Mesenchymal stem cell (in vitro differentiated cells and primary cell): ENCODE measurements around the gene ASH1L.
"Not testable (repeated sequence)": the region's sequence is repeated elsewhere in the genome, so short reads cannot be mapped to it uniquely, and the experiment has no call there.

ENCODE experiments used
- DNase-seq: peaks from one replicate; pipeline ENCODE4 v3.0.0-alpha.2; 2013
- H2AFZ ChIP-seq: one replicate; pipeline ENCODE4 v1.6.1; 2013; ENCODE audit warnings: low read depth, mild to moderate bottlenecking, control low read depth, inconsistent platforms, low read length, moderate library complexity
- H2AK5ac ChIP-seq: 2 replicates; pipeline ENCODE4 v1.6.1; 2013; ENCODE audit warnings: low read length, moderate library complexity, mild to moderate bottlenecking, inconsistent platforms; ENCODE audit not compliant: severe bottlenecking
- H2BK120ac ChIP-seq: one replicate; pipeline ENCODE4 v1.6.1; 2013; ENCODE audit warnings: low read depth, mild to moderate bottlenecking, inconsistent platforms, low read length, moderate library complexity
- H2BK12ac ChIP-seq, 2 experiments: one replicate each; pipeline ENCODE4 v1.6.1; 2013; ENCODE audit warnings: inconsistent platforms in 2 of 2, low read length in 2 of 2, mild to moderate bottlenecking in 2 of 2, moderate library complexity in 2 of 2, control low read depth in 1 of 2
- H2BK15ac ChIP-seq: one replicate; pipeline ENCODE4 v1.6.1; 2013; ENCODE audit warnings: mild to moderate bottlenecking, low read depth, inconsistent platforms; ENCODE audit not compliant: poor library complexity, severe bottlenecking
- H2BK5ac ChIP-seq: 2 replicates; pipeline ENCODE4 v1.6.1; 2013; ENCODE audit warnings: low read depth, mild to moderate bottlenecking, low read length, control low read depth, inconsistent platforms; ENCODE audit not compliant: poor library complexity, severe bottlenecking
- H3K14ac ChIP-seq, 2 experiments: one replicate each; pipeline ENCODE4 v1.6.1; 2013; ENCODE audit warnings: inconsistent platforms in 2 of 2, low read length in 2 of 2, control low read depth in 1 of 2, mild to moderate bottlenecking in 1 of 2, moderate library complexity in 1 of 2
- H3K18ac ChIP-seq, 2 experiments: one replicate each; pipeline ENCODE4 v1.6.1; 2013; ENCODE audit warnings: inconsistent platforms in 2 of 2, low read length in 2 of 2, control low read depth in 1 of 2, low read depth in 1 of 2, mild to moderate bottlenecking in 1 of 2
- H3K23ac ChIP-seq, 2 experiments: one replicate each; pipeline ENCODE4 v1.6.1; 2013; ENCODE audit warnings: inconsistent platforms in 2 of 2, low read length in 2 of 2, mild to moderate bottlenecking in 2 of 2, moderate library complexity in 2 of 2, control low read depth in 1 of 2
- H3K27ac ChIP-seq: 2 replicates; pipeline ENCODE4 v1.5.1; 2013; ENCODE audit warnings: mild to moderate bottlenecking, moderate library complexity, low read length, control low read depth, inconsistent platforms; ENCODE audit not compliant: poor library complexity, severe bottlenecking
- H3K27me3 ChIP-seq, 2 experiments: 2 replicates each; pipeline versions ENCODE4 v1.6.1 to v1.7.0; 2013; ENCODE audit warnings: low read length in 2 of 2, mild to moderate bottlenecking in 2 of 2, moderate library complexity in 2 of 2, control low read depth in 1 of 2, inconsistent platforms in 1 of 2; ENCODE audit not compliant: control insufficient read depth in 1 of 2, insufficient read depth in 1 of 2
- H3K36me3 ChIP-seq, 2 experiments: 2 replicates each; pipeline versions ENCODE4 v1.6.1 to v1.7.0; 2013; ENCODE audit warnings: low read length in 2 of 2, control low read depth in 1 of 2, inconsistent platforms in 1 of 2, low read depth in 1 of 2, mild to moderate bottlenecking in 1 of 2; ENCODE audit not compliant: insufficient read depth in 2 of 2, control insufficient read depth in 1 of 2
- H3K4ac ChIP-seq, 2 experiments: one replicate each; pipeline ENCODE4 v1.6.1; 2013; ENCODE audit warnings: inconsistent platforms in 2 of 2, low read length in 2 of 2, mild to moderate bottlenecking in 2 of 2, moderate library complexity in 2 of 2, control low read depth in 1 of 2, low read depth in 1 of 2
- H3K4me1 ChIP-seq: 2 replicates; pipeline ENCODE4 v1.6.1; 2013; ENCODE audit warnings: low read depth, low read length, control low read depth; ENCODE audit not compliant: control insufficient read depth, insufficient read depth
- H3K4me2 ChIP-seq: 2 replicates; pipeline ENCODE4 v1.6.1; 2013; ENCODE audit warnings: low read length, mild to moderate bottlenecking, inconsistent platforms; ENCODE audit not compliant: poor library complexity, severe bottlenecking
- H3K4me3 ChIP-seq, 2 experiments: 2 replicates each; pipeline versions ENCODE4 v1.5.1 to v1.7.0; 2013; ENCODE audit warnings: low read length in 2 of 2, mild to moderate bottlenecking in 2 of 2, control low read depth in 1 of 2, low read depth in 1 of 2; ENCODE audit not compliant: insufficient read depth in 1 of 2
- H3K79me1 ChIP-seq: replicated peaks from 2 replicates; pipeline ENCODE4 v1.6.1; 2013; ENCODE audit warnings: mild to moderate bottlenecking, control low read depth, low read length, inconsistent platforms; ENCODE audit not compliant: poor library complexity, severe bottlenecking
- H3K9ac ChIP-seq: 2 replicates; pipeline ENCODE4 v1.7.0; 2013; ENCODE audit warnings: mild to moderate bottlenecking, low read length, moderate library complexity
- H3K9me3 ChIP-seq: 2 replicates; pipeline ENCODE4 v1.7.0; 2013; ENCODE audit warnings: mild to moderate bottlenecking, low read length; ENCODE audit not compliant: control insufficient read depth
- H4K8ac ChIP-seq: one replicate; pipeline ENCODE4 v1.6.1; 2013; ENCODE audit warnings: inconsistent platforms, mild to moderate bottlenecking, low read length, moderate library complexity
- H4K91ac ChIP-seq: one replicate; pipeline ENCODE4 v1.6.1; 2013; ENCODE audit warnings: mild to moderate bottlenecking, low read length, inconsistent platforms
- WGBS: methylation state at CpG from one replicate; pipeline ENCODE4 v1.1.7; 2013; ENCODE audit warnings: mixed read lengths; 5-methylcytosine and 5-hydroxymethylcytosine counted together

The ASH1L gene

DNA sequence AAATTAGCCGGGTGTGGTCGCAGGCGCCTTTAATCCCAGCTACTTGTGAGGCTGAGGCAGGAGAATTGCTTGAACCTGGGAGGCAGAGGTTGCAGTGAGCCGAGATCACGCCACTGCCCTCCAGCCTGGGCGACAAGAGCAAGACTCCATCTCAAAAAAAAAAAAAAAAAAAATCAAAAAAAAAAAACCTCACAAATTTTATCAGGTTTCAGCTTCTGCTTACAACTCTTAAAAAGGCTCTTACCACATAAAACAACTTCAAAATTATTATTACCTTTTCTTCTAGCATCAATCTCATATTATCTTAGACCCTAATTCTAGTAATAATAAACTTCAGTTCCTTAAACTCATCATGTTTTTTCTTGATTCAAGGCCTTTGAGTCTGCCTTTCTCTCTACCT is 120.2 kb downstream of the ASH1L start:
- over 99% methylated on average over 6 of the region's 6 CpGs for WGBS
- not testable (repeated sequence) for H4K91ac ChIP-seq

DNA sequence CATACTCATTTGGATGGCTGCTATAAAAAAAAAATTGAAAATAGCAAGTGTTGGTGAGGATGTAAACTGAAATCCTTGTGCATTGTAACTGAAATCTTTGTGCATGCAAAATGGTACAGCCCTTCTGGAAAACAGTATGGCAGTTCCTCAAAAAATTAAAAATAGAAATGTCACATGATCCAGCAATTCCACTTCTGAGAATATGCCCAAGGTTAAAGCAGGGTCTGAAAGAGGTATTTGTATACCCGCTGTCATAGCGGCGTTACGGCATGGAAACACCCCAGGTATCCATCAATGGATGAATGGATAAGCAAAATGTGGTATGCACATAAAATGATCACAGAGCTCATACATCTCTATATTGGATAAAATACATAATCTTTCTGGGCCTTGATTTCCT is 125.2 kb downstream of the ASH1L start:
- Histone ChIP-seq H3K4me2 (no peak overlapping the region), H2AFZ (no peak overlapping the region), H3K14ac (no peak overlapping the region), H3K18ac (no peak overlapping the region), H3K4ac (no peak overlapping the region), H2BK120ac (no peak overlapping the region), H3K27ac (no peak overlapping the region), H3K36me3 (peaks cover 22 to 28% of the 10 kb centered on the region in 2 experiments), H3K4me3 (no peak overlapping the region), H3K79me1 (peaks cover 27% of the 10 kb centered on the region), H4K91ac (no peak overlapping the region), H2BK5ac (no peak overlapping the region), H3K23ac (no peak overlapping the region), H4K8ac (no peak overlapping the region), H3K27me3 (no peaks in the 10 kb centered on the region), H3K9me3 (no peaks in the 10 kb centered on the region), H2AK5ac (no peak overlapping the region), H2BK15ac (no peak overlapping the region), H2BK12ac (no peak overlapping the region), H3K4me1 (no peaks in the 10 kb centered on the region), H3K9ac (no peak overlapping the region)
- no peak for DNase-seq
- 100% methylated on average over 4 of the region's 4 CpGs for WGBS

More for the DNA sequence above, 120.2 kb downstream of the ASH1L start:
- not testable (repeated sequence) for H3K4ac ChIP-seq, DNase-seq, H2BK12ac ChIP-seq, H4K8ac ChIP-seq, H3K4me1 ChIP-seq, H3K18ac ChIP-seq, H3K4me2 ChIP-seq, H3K4me3 ChIP-seq, H2AFZ ChIP-seq, H3K14ac ChIP-seq, H3K27ac ChIP-seq, H2AK5ac ChIP-seq, H3K9me3 ChIP-seq, H2BK15ac ChIP-seq, H3K27me3 ChIP-seq, H2BK5ac ChIP-seq, H3K23ac ChIP-seq, H3K9ac ChIP-seq, H2BK120ac ChIP-seq
- peaks cover 11 to 23% of the 10 kb centered on the region in 2 experiments for H3K36me3 ChIP-seq
- peaks cover 17% of the 10 kb centered on the region for H3K79me1 ChIP-seq

DNA sequence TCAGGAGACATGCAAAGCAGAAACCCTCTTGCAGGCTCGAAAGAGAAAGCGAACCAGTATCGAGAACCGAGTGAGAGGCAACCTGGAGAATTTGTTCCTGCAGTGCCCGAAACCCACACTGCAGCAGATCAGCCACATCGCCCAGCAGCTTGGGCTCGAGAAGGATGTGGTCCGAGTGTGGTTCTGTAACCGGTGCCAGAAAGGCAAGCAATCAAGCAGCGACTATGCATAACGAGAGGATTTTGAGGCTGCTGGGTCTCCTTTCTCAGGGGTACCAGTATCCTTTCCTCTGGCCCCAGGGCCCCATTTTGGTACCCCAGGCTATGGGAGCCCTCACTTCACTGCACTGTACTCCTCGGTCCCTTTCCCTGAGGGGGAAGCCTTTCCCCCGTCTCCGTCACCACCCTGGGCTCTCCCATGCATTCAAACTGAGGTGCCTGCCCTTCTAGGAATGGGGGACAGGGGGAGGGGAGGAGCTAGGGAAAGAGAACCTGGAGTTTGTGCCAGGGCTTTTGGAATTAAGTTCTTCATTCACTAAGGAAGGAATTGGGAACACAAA is 128.7 kb downstream of the ASH1L start:
- DNase-seq, H3K9me3 ChIP-seq, H2AFZ ChIP-seq, H3K9ac ChIP-seq, H4K8ac ChIP-seq, H3K14ac ChIP-seq, H2BK12ac ChIP-seq, H3K4me3 ChIP-seq, H3K4me2 ChIP-seq, H4K91ac ChIP-seq, H3K18ac ChIP-seq, H3K27ac ChIP-seq, H2BK120ac ChIP-seq, H2BK15ac ChIP-seq, H3K27me3 ChIP-seq, H3K23ac ChIP-seq, H3K4ac ChIP-seq, H3K4me1 ChIP-seq, H2BK5ac ChIP-seq, H2AK5ac ChIP-seq: not testable (repeated sequence)
- Histone ChIP-seq H3K36me3 (peaks cover 28 to 35% of the 10 kb centered on the region in 2 experiments), H3K79me1 (peaks cover 32% of the 10 kb centered on the region)
- WGBS: 98% methylated on average over 14 of the region's 14 CpGs

DNA sequence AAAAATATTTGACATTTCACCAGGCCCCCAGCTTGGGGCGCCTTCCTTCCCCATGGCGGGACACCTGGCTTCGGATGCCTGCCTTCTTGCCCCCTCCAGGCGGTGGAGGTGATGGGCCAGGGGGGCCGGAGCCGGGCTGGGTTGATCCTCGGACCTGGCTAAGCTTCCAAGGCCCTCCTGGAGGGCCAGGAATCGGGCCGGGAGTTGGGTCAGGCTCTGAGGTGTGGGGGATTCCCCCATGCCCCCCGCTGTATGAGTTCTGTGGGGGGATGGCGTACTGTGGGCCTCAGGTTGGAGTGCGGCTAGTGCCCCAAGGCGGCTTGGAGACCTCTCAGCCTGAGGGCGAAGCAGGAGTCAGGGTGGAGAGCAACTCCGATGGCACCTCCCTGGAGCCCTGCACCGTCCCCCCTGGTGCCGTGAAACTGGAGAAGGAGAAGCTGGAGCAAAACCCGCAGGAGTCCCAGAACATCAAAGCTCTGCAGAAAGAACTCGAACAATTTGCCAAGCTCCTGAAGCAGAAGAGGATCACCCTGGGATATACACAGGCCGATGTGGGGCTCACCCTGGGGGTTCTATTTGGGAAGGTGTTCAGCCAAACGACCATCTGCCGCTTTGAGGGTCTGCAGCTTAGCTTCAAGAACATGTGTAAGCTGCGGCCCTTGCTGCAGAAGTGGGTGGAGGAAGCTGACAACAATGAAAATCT is 129.3 kb downstream of the ASH1L start:
- not testable (repeated sequence) for H3K27me3 ChIP-seq, H2BK12ac ChIP-seq, H3K23ac ChIP-seq, H3K4me2 ChIP-seq, H2BK5ac ChIP-seq, H3K4ac ChIP-seq, H3K4me1 ChIP-seq, H2BK120ac ChIP-seq, H2BK15ac ChIP-seq, H3K14ac ChIP-seq, H3K9me3 ChIP-seq, H2AFZ ChIP-seq, H3K4me3 ChIP-seq, H3K9ac ChIP-seq, DNase-seq, H3K27ac ChIP-seq, H3K18ac ChIP-seq, H4K91ac ChIP-seq, H4K8ac ChIP-seq, H2AK5ac ChIP-seq
- WGBS: 97% methylated on average over 20 of the region's 23 CpGs
- H3K36me3 ChIP-seq: peaks cover 22 to 30% of the 10 kb centered on the region in 2 experiments
- peaks cover 30% of the 10 kb centered on the region for H3K79me1 ChIP-seq
